Trophoblast cell (in vitro differentiated cells and primary cell): ENCODE measurements around the gene F11.

Experiments
- DNase-seq, 2 donors: peaks; one replicate each; pipeline ENCODE4 v3.0.0-alpha.2; 2016
- H2AFZ ChIP-seq: 2 replicates; pipeline ENCODE4 v1.6.1; 2013; ENCODE audit warnings: low read length, moderate library complexity, mild to moderate bottlenecking; ENCODE audit not compliant: insufficient read depth, poor library complexity
- H2AK5ac ChIP-seq: 2 replicates; pipeline ENCODE4 v1.6.1; 2013; ENCODE audit warnings: mild to moderate bottlenecking, low read length
- H2BK120ac ChIP-seq: 2 replicates; pipeline ENCODE4 v1.6.1; 2013; ENCODE audit warnings: low read length, mild to moderate bottlenecking, moderate library complexity; ENCODE audit not compliant: insufficient read depth, poor library complexity
- H2BK12ac ChIP-seq: 2 replicates; pipeline ENCODE4 v1.6.1; 2013; ENCODE audit warnings: mild to moderate bottlenecking, low read length, moderate library complexity
- H2BK5ac ChIP-seq: 2 replicates; pipeline ENCODE4 v1.6.1; 2013; ENCODE audit warnings: low read length, low read depth, moderate library complexity, mild to moderate bottlenecking; ENCODE audit not compliant: poor library complexity
- H3K14ac ChIP-seq: 2 replicates; pipeline ENCODE4 v1.6.1; 2013; ENCODE audit warnings: mild to moderate bottlenecking, low read length
- H3K18ac ChIP-seq: 2 replicates; pipeline ENCODE4 v1.6.1; 2013; ENCODE audit warnings: mild to moderate bottlenecking, low read length
- H3K23ac ChIP-seq: 2 replicates; pipeline ENCODE4 v1.6.1; 2013; ENCODE audit warnings: low read length
- H3K27ac ChIP-seq: 2 replicates; pipeline ENCODE4 v1.5.1; 2013; ENCODE audit warnings: low read depth, mild to moderate bottlenecking, inconsistent platforms, low read length, moderate library complexity
- H3K27me3 ChIP-seq: 2 replicates; pipeline ENCODE4 v1.6.1; 2013; ENCODE audit warnings: inconsistent platforms, mild to moderate bottlenecking, low read length, moderate library complexity; ENCODE audit not compliant: insufficient read depth
- H3K36me3 ChIP-seq, 2 experiments: 1 replicate in 1 of 2; 2 replicates in 1 of 2; pipeline ENCODE4 v1.6.1; 2013; ENCODE audit warnings: low read length in 2 of 2, mild to moderate bottlenecking in 2 of 2, moderate library complexity in 1 of 2; ENCODE audit not compliant: insufficient read depth in 2 of 2, control insufficient read depth in 1 of 2
- H3K4ac ChIP-seq: 2 replicates; pipeline ENCODE4 v1.6.1; 2013; ENCODE audit warnings: low read depth, mild to moderate bottlenecking, low read length, moderate library complexity
- H3K4me1 ChIP-seq, 2 experiments: 1 replicate in 1 of 2; 2 replicates in 1 of 2; pipeline ENCODE4 v1.6.1; 2013; ENCODE audit warnings: low read length in 2 of 2, mild to moderate bottlenecking in 2 of 2, moderate library complexity in 1 of 2; ENCODE audit not compliant: insufficient read depth in 2 of 2, control insufficient read depth in 1 of 2
- H3K4me2 ChIP-seq: 2 replicates; pipeline ENCODE4 v1.6.1; 2013; ENCODE audit warnings: inconsistent platforms, mild to moderate bottlenecking, low read length, moderate library complexity
- H3K4me3 ChIP-seq: 2 replicates; pipeline ENCODE4 v1.5.1; 2013; ENCODE audit warnings: mild to moderate bottlenecking, low read depth, low read length, inconsistent platforms
- H3K79me1 ChIP-seq: one replicate; pipeline ENCODE4 v1.6.1; 2013; ENCODE audit warnings: low read length
- H3K79me2 ChIP-seq: 2 replicates; pipeline ENCODE4 v1.6.1; 2013; ENCODE audit warnings: low read length, mild to moderate bottlenecking; ENCODE audit not compliant: control insufficient read depth, insufficient read depth, poor library complexity
- H3K9ac ChIP-seq: 2 replicates; pipeline ENCODE4 v1.6.1; 2013; ENCODE audit warnings: mild to moderate bottlenecking, low read length
- H3K9me3 ChIP-seq: 2 replicates; pipeline ENCODE4 v1.6.1; 2013; ENCODE audit warnings: low read depth, mild to moderate bottlenecking, control low read depth, inconsistent platforms, low read length; ENCODE audit not compliant: insufficient read depth
- H4K12ac ChIP-seq: 2 replicates; pipeline ENCODE4 v1.6.1; 2013; ENCODE audit warnings: low read depth, mild to moderate bottlenecking, low read length, moderate library complexity
- H4K8ac ChIP-seq: 2 replicates; pipeline ENCODE4 v1.6.1; 2013; ENCODE audit warnings: low read depth, mild to moderate bottlenecking, low read length, moderate library complexity
- H4K91ac ChIP-seq: one replicate; pipeline ENCODE4 v1.6.1; 2013; ENCODE audit warnings: low read depth, mild to moderate bottlenecking, low read length, moderate library complexity
- WGBS: extraction: QIAGEN DNeasy Blood & Tissue Kit; methylation state at CpG from one replicate; pipeline ENCODE4 v1.1.7; 2013; ENCODE audit warnings: missing lambda C conversion rate; ENCODE audit not compliant: insufficient read length, insufficient coverage; ENCODE audit errors: extremely low coverage; 5-methylcytosine and 5-hydroxymethylcytosine counted together

F11 gene

GRCh38 chr4:186329372-186329771 lies 63.4 kb downstream of the F11 start:
- H3K4me1 ChIP-seq: no peaks in the 10 kb centered on the region
- no peak overlapping the region for H3K9ac ChIP-seq
- no peak overlapping the region for H4K12ac ChIP-seq
- no peak overlapping the region for H2BK120ac ChIP-seq
- no peaks in the 10 kb centered on the region for H3K79me1 ChIP-seq
- H3K9me3 ChIP-seq: no peaks in the 10 kb centered on the region
- no peak overlapping the region for H4K91ac ChIP-seq
- no peak overlapping the region for H3K4me2 ChIP-seq
- no CpG with 5 or more reads among the region's 15 CpGs for WGBS
- no peak overlapping the region for H3K27ac ChIP-seq
- no peaks in the 10 kb centered on the region for H3K79me2 ChIP-seq
- H3K4ac ChIP-seq: no peak overlapping the region
- no peak for DNase-seq
- no peak overlapping the region for H3K4me3 ChIP-seq
- H2BK5ac ChIP-seq: no peak overlapping the region
- no peak overlapping the region for H3K14ac ChIP-seq
- no peak overlapping the region for H3K23ac ChIP-seq
- H2AK5ac ChIP-seq: no peak overlapping the region
- H3K36me3 ChIP-seq: no peaks in the 10 kb centered on the region
- no peak overlapping the region for H2BK12ac ChIP-seq
- H3K18ac ChIP-seq: no peak overlapping the region
- H3K27me3 ChIP-seq: no peaks in the 10 kb centered on the region
- no peak overlapping the region for H4K8ac ChIP-seq
- H2AFZ ChIP-seq: no peak overlapping the region

GRCh38 chr4:186330368-186330767 lies 64.4 kb downstream of the F11 start:
- Histone ChIP-seq H3K79me2 (no peaks in the 10 kb centered on the region), H3K27me3 (no peaks in the 10 kb centered on the region), H4K12ac (no peak overlapping the region), H2BK120ac (no peak overlapping the region), H4K91ac (no peak overlapping the region), H3K4ac (no peak overlapping the region), H3K79me1 (no peaks in the 10 kb centered on the region), H3K27ac (no peak overlapping the region), H2BK5ac (no peak overlapping the region), H3K4me1 (no peaks in the 10 kb centered on the region), H3K4me3 (no peak overlapping the region), H2AK5ac (no peak overlapping the region), H2AFZ (no peak overlapping the region), H3K4me2 (no peak overlapping the region), H3K18ac (no peak overlapping the region), H4K8ac (no peak overlapping the region), H2BK12ac (no peak overlapping the region), H3K9me3 (no peaks in the 10 kb centered on the region), H3K9ac (no peak overlapping the region), H3K14ac (no peak overlapping the region), H3K23ac (no peak overlapping the region), H3K36me3 (no peaks in the 10 kb centered on the region)
- no CpG with 5 or more reads among the region's 3 CpGs for WGBS
- no peak for DNase-seq

GRCh38 chr4:186335793-186336192 lies 69.8 kb downstream of the F11 start:
- no peaks in the 10 kb centered on the region for H3K9me3 ChIP-seq
- H3K14ac ChIP-seq: no peak overlapping the region
- H2BK120ac ChIP-seq: no peak overlapping the region
- H3K79me1 ChIP-seq: no peaks in the 10 kb centered on the region
- no peak overlapping the region for H2AFZ ChIP-seq
- no peak overlapping the region for H2AK5ac ChIP-seq
- no peak overlapping the region for H3K4me2 ChIP-seq
- H4K91ac ChIP-seq: no peak overlapping the region
- H3K36me3 ChIP-seq: no peaks in the 10 kb centered on the region
- H3K18ac ChIP-seq: no peak overlapping the region
- H2BK5ac ChIP-seq: no peak overlapping the region
- H3K23ac ChIP-seq: no peak overlapping the region
- no peak overlapping the region for H3K4me3 ChIP-seq
- no CpG with 5 or more reads among the region's 1 CpG for WGBS
- H3K27me3 ChIP-seq: no peaks in the 10 kb centered on the region
- H2BK12ac ChIP-seq: no peak overlapping the region
- no peak overlapping the region for H4K8ac ChIP-seq
- no peak for DNase-seq
- no peak overlapping the region for H3K27ac ChIP-seq
- H3K79me2 ChIP-seq: no peaks in the 10 kb centered on the region
- no peak overlapping the region for H3K4ac ChIP-seq
- H3K4me1 ChIP-seq: no peaks in the 10 kb centered on the region
- no peak overlapping the region for H3K9ac ChIP-seq
- H4K12ac ChIP-seq: no peak overlapping the region
